Glomerular endothelial cell (primary cell): ENCODE results near the gene FAM168A. TPM values are rescaled to one million over a fixed set of nuclear protein-coding genes. Genes with fewer than 3 reads are reported as not detected.

Experiments used
- DNase-seq: peaks from one replicate; pipeline ENCODE4 v3.0.0-alpha.2; 2011; ENCODE audit warnings: low read depth, low spot score; ENCODE audit errors: extremely low read depth
- total RNA-seq: library from RNA; depleted of rRNA; stranded (reverse); fragments of >200 nt; gene quantifications from 2 replicates; pipeline ENCODE4 v1.2.3, GENCODE V29; 2015

The FAM168A gene
- total RNA-seq, 1 donor from 2014 or later, result 20.4 TPM

- no peak for DNase-seq
These were observed 240.7 kb downstream of the FAM168A start for GRCh38 chr11:73356979-73357860.

- DNase-seq, result no peak
These were observed 242.8 kb downstream of the FAM168A start for GRCh38 chr11:73355109-73355508.

GRCh38 chr11:73353422-73353821 lies 244.5 kb downstream of the FAM168A start:
- DNase-seq, result no peak

GRCh38 chr11:73350908-73351636 lies 246.8 kb downstream of the FAM168A start:
- DNase-seq, result no peak

Other genes starting within 250 kb of the FAM168A start
- gene RELT, start 221.7 kb downstream of the FAM168A start, total RNA-seq, result 12.4 and 18.5 TPM in 2 replicates
- gene PLEKHB1, start 48.5 kb upstream of the FAM168A start, total RNA-seq, result 0.44 and 0.58 TPM in 2 replicates
- gene RAB6A, start 163.0 kb upstream of the FAM168A start, total RNA-seq, result 182 and 235 TPM in 2 replicates
- gene MRPL48, start 189.8 kb upstream of the FAM168A start, total RNA-seq, result 31.7 and 45.2 TPM in 2 replicates